Suprapubic skin (tissue), 4 donors: ENCODE data around the gene EOMES. TPM values are rescaled to one million over a fixed set of nuclear protein-coding genes. Genes with fewer than 3 reads are reported as not detected.

Experiments used
- DNase-seq, 2 donors: peaks; one replicate each; pipeline ENCODE4 v3.0.0-alpha.2; 2019; ENCODE audit warnings: low spot score in 2 of 2
- H3K27ac ChIP-seq: fragments of 200-600 bp; sonication (generic); one replicate; pipeline ENCODE4 v1.5.1; 2019
- H3K27me3 ChIP-seq: fragments of 200-600 bp; sonication (generic); one replicate; pipeline ENCODE4 v1.5.1; 2019
- H3K36me3 ChIP-seq: fragments of 200-600 bp; sonication (generic); one replicate; pipeline ENCODE4 v1.5.1; 2019
- H3K4me1 ChIP-seq: fragments of 200-600 bp; sonication (generic); one replicate; pipeline ENCODE4 v1.5.1; 2019
- H3K4me3 ChIP-seq: fragments of 200-600 bp; sonication (generic); one replicate; pipeline ENCODE4 v1.5.1; 2019; ENCODE audit warnings: mild to moderate bottlenecking
- H3K9me3 ChIP-seq: fragments of 200-600 bp; sonication (generic); one replicate; pipeline ENCODE4 v1.5.1; 2019
- CTCF ChIP-seq, 2 donors: fragments of 200-600 bp in 1 of 2; fragments of 450-650 bp in 1 of 2; sonication (generic) in 1 of 2; IDR thresholded peaks; one replicate each; pipeline ENCODE4 v1.5.1; 2016 to 2019; ENCODE audit warnings: antibody characterized with exemption in 2 of 2, mild to moderate bottlenecking in 1 of 2, moderate library complexity in 1 of 2
- EP300 ChIP-seq: sonication (generic); formaldehyde crosslinking; IDR thresholded peaks from one replicate; pipeline ENCODE4 v1.6.1; 2017; ENCODE audit warnings: antibody characterized with exemption
- POLR2A ChIP-seq, 2 donors: fragments of 450-650 bp; IDR thresholded peaks; one replicate each; pipeline ENCODE4 v1.6.1; 2017; ENCODE audit warnings: antibody characterized with exemption in 2 of 2, mild to moderate bottlenecking in 2 of 2, moderate library complexity in 2 of 2
- POLR2AphosphoS5 ChIP-seq, 3 donors: sonication (generic); formaldehyde crosslinking; IDR thresholded peaks; one replicate each; pipeline ENCODE4 v1.6.1; 2017; ENCODE audit warnings: antibody characterized with exemption in 3 of 3
- WGBS: methylation state at CpG from one replicate; pipeline ENCODE4 v1.1.5; 2018; 5-methylcytosine and 5-hydroxymethylcytosine counted together
- total RNA-seq, 4 donors: library from RNA; depleted of rRNA; stranded (reverse); fragments of >200 nt; gene quantifications; one replicate each; pipeline ENCODE4 v1.1.0, GENCODE V29; 2016

The EOMES gene
- total RNA-seq, 4 donors from 2014 or later: not detected

- no peak for DNase-seq
- 2% methylated on average over 32 of the region's 41 CpGs for WGBS
- Histone ChIP-seq H3K4me1 (peaks cover 33% of the 10 kb centered on the region), H3K9me3 (no peaks in the 10 kb centered on the region), H3K4me3 (peak overlapping the region; percentile 36), H3K27me3 (peaks cover 76% of the 10 kb centered on the region), H3K27ac (no peak overlapping the region), H3K36me3 (no peaks in the 10 kb centered on the region)
- no peak for TF ChIP-seq POLR2AphosphoS5 (IDR thresholded peaks at IDR 0.05)
- TF ChIP-seq POLR2A (IDR thresholded peaks at IDR 0.05): no peak
Observed at GRCh38 chr3:27729748-27730611, 7.9 kb upstream of the EOMES start.

GRCh38 chr3:27729325-27729724, 7.2 kb upstream of the EOMES start:
- Histone ChIP-seq H3K36me3 (no peaks in the 10 kb centered on the region), H3K27ac (no peak overlapping the region), H3K4me1 (peaks cover 34% of the 10 kb centered on the region), H3K9me3 (no peaks in the 10 kb centered on the region), H3K4me3 (no peak overlapping the region), H3K27me3 (peaks cover 83% of the 10 kb centered on the region)
- DNase-seq: no peak
- TF ChIP-seq POLR2AphosphoS5 (IDR thresholded peaks at IDR 0.05): no peak
- TF ChIP-seq EP300: no peak
- TF ChIP-seq POLR2A (IDR thresholded peaks at IDR 0.05): no peak
- no peak for TF ChIP-seq CTCF (IDR thresholded peaks at IDR 0.05)
- WGBS: 12% methylated on average over 11 of the region's 12 CpGs

GRCh38 chr3:27728195-27729087, 6.3 kb upstream of the EOMES start:
- Histone ChIP-seq H3K4me1 (peaks cover 43% of the 10 kb centered on the region), H3K4me3 (peak overlapping the region; percentile 27), H3K27ac (no peak overlapping the region), H3K36me3 (no peaks in the 10 kb centered on the region), H3K9me3 (no peaks in the 10 kb centered on the region), H3K27me3 (peaks cover 92% of the 10 kb centered on the region)
- TF ChIP-seq EP300 (no peak), POLR2AphosphoS5 (IDR thresholded peaks at IDR 0.05) (no peak), POLR2A (IDR thresholded peaks at IDR 0.05) (no peak), CTCF (IDR thresholded peaks at IDR 0.05) (no peak)
- 3% methylated on average over 35 of the region's 35 CpGs for WGBS
- DNase-seq: no peak

GRCh38 chr3:27726240-27726639, 4.1 kb upstream of the EOMES start:
- WGBS: 17% methylated on average over 7 of the region's 7 CpGs
- peaks cover 100% of the 10 kb centered on the region for H3K27me3 ChIP-seq

More at GRCh38 chr3:27726240-27726639, 4.1 kb upstream of the EOMES start:
- Histone ChIP-seq H3K4me1 (peaks cover 59% of the 10 kb centered on the region), H3K4me3 (no peak overlapping the region), H3K9me3 (no peaks in the 10 kb centered on the region), H3K36me3 (no peaks in the 10 kb centered on the region), H3K27ac (no peak overlapping the region)
- TF ChIP-seq CTCF (IDR thresholded peaks at IDR 0.05): no peak
- no peak for TF ChIP-seq POLR2A (IDR thresholded peaks at IDR 0.05)
- no peak for TF ChIP-seq POLR2AphosphoS5 (IDR thresholded peaks at IDR 0.05)
- no peak for TF ChIP-seq EP300
- DNase-seq: no peak
